Measurements from ENCODE around the gene GNE. TPM values are rescaled to one million over a fixed set of nuclear protein-coding genes. Genes with fewer than 3 reads are reported as not detected.
"Not testable (repeated sequence)": the region's sequence is repeated elsewhere in the genome, so short reads cannot be mapped to it uniquely, and the experiment has no call there.

Gene GNE
- polyA plus RNA-seq, 3 donors, result 4.1 to 5.0 (median 4.5) TPM

DNA sequence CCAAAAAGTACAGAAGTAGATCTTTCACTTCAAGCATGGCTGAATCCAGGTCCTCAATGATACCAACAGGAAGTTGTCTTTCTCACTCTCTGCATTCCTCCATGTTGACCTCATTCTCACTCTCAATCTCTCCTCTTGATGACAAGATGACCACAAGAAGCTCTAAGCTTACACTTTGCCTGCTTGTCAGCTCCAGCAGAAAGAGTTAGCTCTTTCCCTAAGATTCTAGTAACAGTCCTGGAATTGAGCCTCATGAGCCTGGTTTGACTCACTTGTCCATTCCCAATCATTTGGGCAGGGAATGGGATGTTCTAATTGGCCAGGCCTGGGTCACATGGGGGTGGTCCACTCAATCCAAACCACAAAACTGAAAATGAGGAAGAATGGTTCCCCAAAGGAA is 70.8 kb downstream of the GNE start:
- TF ChIP-seq, protein P1, sequence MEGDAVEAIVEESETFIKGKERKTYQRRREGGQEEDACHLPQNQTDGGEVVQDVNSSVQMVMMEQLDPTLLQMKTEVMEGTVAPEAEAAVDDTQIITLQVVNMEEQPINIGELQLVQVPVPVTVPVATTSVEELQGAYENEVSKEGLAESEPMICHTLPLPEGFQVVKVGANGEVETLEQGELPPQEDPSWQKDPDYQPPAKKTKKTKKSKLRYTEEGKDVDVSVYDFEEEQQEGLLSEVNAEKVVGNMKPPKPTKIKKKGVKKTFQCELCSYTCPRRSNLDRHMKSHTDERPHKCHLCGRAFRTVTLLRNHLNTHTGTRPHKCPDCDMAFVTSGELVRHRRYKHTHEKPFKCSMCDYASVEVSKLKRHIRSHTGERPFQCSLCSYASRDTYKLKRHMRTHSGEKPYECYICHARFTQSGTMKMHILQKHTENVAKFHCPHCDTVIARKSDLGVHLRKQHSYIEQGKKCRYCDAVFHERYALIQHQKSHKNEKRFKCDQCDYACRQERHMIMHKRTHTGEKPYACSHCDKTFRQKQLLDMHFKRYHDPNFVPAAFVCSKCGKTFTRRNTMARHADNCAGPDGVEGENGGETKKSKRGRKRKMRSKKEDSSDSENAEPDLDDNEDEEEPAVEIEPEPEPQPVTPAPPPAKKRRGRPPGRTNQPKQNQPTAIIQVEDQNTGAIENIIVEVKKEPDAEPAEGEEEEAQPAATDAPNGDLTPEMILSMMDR (IDR thresholded peaks at IDR 0.05), result no peak
- no peak overlapping the region for H2AFZ ChIP-seq (ENCODE audit: insufficient read depth, low read depth, low read length, poor library complexity, severe bottlenecking)
- H3K4me3 Mint-ChIP-seq, result no peak overlapping the region

DNA sequence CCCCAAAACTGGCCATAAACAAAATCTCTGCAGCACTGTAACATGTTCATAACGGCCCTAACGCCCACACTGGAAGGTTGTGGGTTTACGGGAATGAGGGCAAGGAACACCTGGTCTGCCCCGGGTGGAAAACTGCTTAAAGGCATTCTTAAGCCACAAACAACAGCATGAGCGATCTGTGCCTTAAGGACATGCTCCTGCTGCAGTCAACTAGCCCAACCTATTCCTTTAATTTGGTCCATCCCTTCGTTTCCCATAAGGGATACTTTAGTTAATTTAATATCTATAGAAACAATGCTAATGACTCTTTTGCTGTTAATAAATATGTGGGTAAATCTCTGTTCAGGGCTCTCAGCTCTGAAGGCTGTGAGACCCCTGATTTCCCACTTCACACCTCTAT is 78.0 kb downstream of the GNE start:
- not testable (repeated sequence) for H3K4me2 ChIP-seq (replicated peaks; ENCODE audit: extremely low read depth, low read length, poor library complexity, severe bottlenecking)
- 100% methylated on average over 3 of the region's 6 CpGs for WGBS (ENCODE audit: insufficient coverage)

More for the DNA sequence above, 70.8 kb downstream of the GNE start:
- Histone ChIP-seq H3K27ac (ENCODE audit: low read depth in 1 of 2, low read length in 2 of 2) (no peak overlapping the region), H3K79me2 (ENCODE audit: insufficient read depth, low read length) (peaks cover 17% of the 10 kb centered on the region), H3K9ac (ENCODE audit: insufficient read depth, low read length, poor library complexity, severe bottlenecking) (no peak overlapping the region), H3K4me3 (replicated peaks in 1 of 3; ENCODE audit: low read depth in 2 of 3, low read length in 3 of 3) (no peak overlapping the region), H3K9me3 (replicated peaks in 1 of 2; ENCODE audit: control insufficient read depth in 1 of 2, insufficient read depth in 1 of 2, low read length in 2 of 2) (no peaks in the 10 kb centered on the region), H4K20me1 (ENCODE audit: insufficient read depth, low read length) (peaks cover 11% of the 10 kb centered on the region), H3K4me2 (replicated peaks; ENCODE audit: extremely low read depth, low read length, poor library complexity, severe bottlenecking) (no peak overlapping the region), H3K36me3 (replicated peaks in 1 of 2; ENCODE audit: control insufficient read depth in 1 of 2, insufficient read depth in 2 of 2, low read length in 2 of 2) (no peaks in the 10 kb centered on the region), H3K4me1 (ENCODE audit: control insufficient read depth in 1 of 2, insufficient read depth in 2 of 2, low read length in 2 of 2) (peaks cover 17 to 20% of the 10 kb centered on the region in 2 donors), H3K27me3 (ENCODE audit: control insufficient read depth in 2 of 2, insufficient read depth in 2 of 2, low read length in 2 of 2) (no peaks in the 10 kb centered on the region)
- intact Hi-C loops (cut with micrococcal nuclease), result no loop called here
- Mint-ChIP-seq H3K9me3 (peaks cover 0 to 3% (median 0%) of the 10 kb centered on the region in 7 donors), H3K36me3 (no peaks in the 10 kb centered on the region), H3K27ac (no peak overlapping the region), H3K27me3 (ENCODE audit: low read depth in 3 of 3) (peaks cover 5 to 8% (median 6%) of the 10 kb centered on the region in 3 donors), H3K4me1 (peaks cover 16% of the 10 kb centered on the region)
- no peak for DNase-seq

More for the DNA sequence above, 78.0 kb downstream of the GNE start:
- H3K4me1 ChIP-seq (ENCODE audit: control insufficient read depth in 1 of 2, insufficient read depth in 2 of 2, low read length in 2 of 2); H3K36me3 Mint-ChIP-seq; H3K4me3 Mint-ChIP-seq; H2AFZ ChIP-seq (ENCODE audit: insufficient read depth, low read depth, low read length, poor library complexity, severe bottlenecking); H3K9ac ChIP-seq (ENCODE audit: insufficient read depth, low read length, poor library complexity, severe bottlenecking); H3K27ac ChIP-seq (ENCODE audit: low read depth in 1 of 2, low read length in 2 of 2); H3K27me3 Mint-ChIP-seq (ENCODE audit: low read depth in 3 of 3); H3K27me3 ChIP-seq (ENCODE audit: control insufficient read depth in 2 of 2, insufficient read depth in 2 of 2, low read length in 2 of 2); H3K79me2 ChIP-seq (ENCODE audit: insufficient read depth, low read length); H3K4me3 ChIP-seq (replicated peaks in 1 of 3; ENCODE audit: low read depth in 2 of 3, low read length in 3 of 3); H3K27ac Mint-ChIP-seq; H3K4me1 Mint-ChIP-seq; H3K36me3 ChIP-seq (replicated peaks in 1 of 2; ENCODE audit: control insufficient read depth in 1 of 2, insufficient read depth in 2 of 2, low read length in 2 of 2); H3K9me3 ChIP-seq (replicated peaks in 1 of 2; ENCODE audit: control insufficient read depth in 1 of 2, insufficient read depth in 1 of 2, low read length in 2 of 2); DNase-seq; H4K20me1 ChIP-seq (ENCODE audit: insufficient read depth, low read length); intact Hi-C loops (cut with micrococcal nuclease): not testable (repeated sequence)
- H3K9me3 Mint-ChIP-seq, result peaks cover 0 to 13% (median 8%) of the 10 kb centered on the region in 7 donors

Measured in CD14-positive monocyte (primary cell).